ENCODE data around the gene LTN1.

The LTN1 gene

DNA sequence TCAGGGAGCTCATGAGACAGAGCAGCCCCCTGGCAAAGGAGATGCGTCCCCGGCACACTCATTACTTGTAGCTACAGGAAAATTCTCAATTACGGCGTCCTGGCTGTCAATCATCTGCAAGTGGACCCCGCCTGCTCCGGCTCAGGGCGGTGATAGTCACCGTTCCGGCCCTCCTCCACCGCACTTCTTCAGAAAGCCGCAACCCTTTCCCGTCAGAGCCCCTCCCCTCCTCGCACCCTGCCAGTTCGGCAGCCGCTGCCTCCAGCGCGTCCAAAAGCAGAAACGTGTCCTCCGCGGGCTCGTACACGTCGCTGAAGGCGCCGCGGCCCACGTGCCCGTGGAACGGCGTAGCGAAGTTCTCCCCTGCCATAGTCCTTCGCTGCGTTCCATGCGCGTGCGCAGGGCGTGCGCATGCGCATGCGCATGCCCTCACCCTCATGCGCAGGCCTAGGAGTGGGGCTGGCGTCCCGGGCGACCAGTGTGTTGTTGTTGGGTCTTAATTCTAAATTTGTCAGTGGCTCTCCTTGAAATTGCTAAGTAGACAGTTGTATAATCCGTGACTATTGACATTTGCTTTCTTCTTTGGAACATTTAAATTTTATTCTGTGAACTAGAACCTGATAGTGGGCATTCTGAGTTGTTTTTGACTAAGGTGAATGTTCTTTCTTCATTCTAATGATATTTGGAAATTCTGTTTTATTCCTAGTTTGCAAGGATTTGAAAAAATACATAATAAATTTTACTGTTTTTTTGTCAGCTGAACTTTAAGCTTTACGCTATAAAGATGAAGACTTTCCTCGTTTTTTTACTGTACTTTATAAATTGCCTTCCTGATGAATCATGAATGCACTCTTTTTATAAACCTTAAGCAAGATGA is 107.5 kb downstream of the LTN1 start:
- Histone ChIP-seq H3K9me3 (ENCODE audit: control insufficient read depth, insufficient read depth, low read length) (no peaks in the 10 kb centered on the region), H3K4me3 (ENCODE audit: low read length) (peak overlapping the region; percentile 56; the same call in 1 of the 2 replicates), H3K27ac (ENCODE audit: low read length) (no peak overlapping the region), H3K36me3 (ENCODE audit: control insufficient read depth, insufficient read depth, low read length) (no peaks in the 10 kb centered on the region; the same call in 1 of the 2 replicates), H3K4me1 (ENCODE audit: control insufficient read depth, insufficient read depth, low read length) (no peaks in the 10 kb centered on the region), H3K27me3 (ENCODE audit: control insufficient read depth, insufficient read depth, low read length) (no peaks in the 10 kb centered on the region)
- DNase-seq (ENCODE audit: low read depth, low spot score): peak; percentile 61
- no CpG with 5 or more reads among the region's 47 CpGs for WGBS (ENCODE audit: insufficient coverage, insufficient read length)

GRCh38 chr21:28884481-28884880 is 108.2 kb downstream of the LTN1 start:
- H3K4me1 ChIP-seq (ENCODE audit: control insufficient read depth, insufficient read depth, low read length): no peaks in the 10 kb centered on the region
- WGBS (ENCODE audit: insufficient coverage, insufficient read length): 100% methylated on average over 1 of the region's 3 CpGs
- H3K4me3 ChIP-seq (ENCODE audit: low read length): peak overlapping the region; percentile 56; the same call in 1 of the 2 replicates
- H3K36me3 ChIP-seq (ENCODE audit: control insufficient read depth, insufficient read depth, low read length): no peaks in the 10 kb centered on the region; the same call in 1 of the 2 replicates
- no peak for DNase-seq (ENCODE audit: low read depth, low spot score)
- no peaks in the 10 kb centered on the region for H3K9me3 ChIP-seq (ENCODE audit: control insufficient read depth, insufficient read depth, low read length)
- H3K27me3 ChIP-seq (ENCODE audit: control insufficient read depth, insufficient read depth, low read length): no peaks in the 10 kb centered on the region
- H3K27ac ChIP-seq (ENCODE audit: low read length): no peak overlapping the region

DNA sequence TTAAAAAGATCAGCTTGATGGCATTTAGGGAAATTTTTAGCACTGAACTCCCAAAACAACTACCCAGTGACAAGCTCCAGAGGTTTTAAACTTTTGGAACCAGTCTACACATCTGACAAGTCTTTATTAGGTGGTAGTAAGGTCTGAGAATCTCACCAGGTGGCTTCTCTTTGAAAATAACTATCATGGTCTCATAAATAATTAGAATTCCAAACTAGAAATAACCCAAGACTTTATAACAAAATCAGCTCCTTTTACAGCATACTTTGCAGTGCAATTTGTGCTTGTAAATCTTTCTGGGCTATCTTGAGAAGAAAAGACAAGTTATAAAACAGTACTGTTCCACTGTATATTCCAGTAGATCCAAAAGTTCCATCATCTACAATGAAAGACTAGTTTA is 108.7 kb downstream of the LTN1 start:
- Histone ChIP-seq H3K27me3 (ENCODE audit: control insufficient read depth, insufficient read depth, low read length) (no peaks in the 10 kb centered on the region), H3K36me3 (ENCODE audit: control insufficient read depth, insufficient read depth, low read length) (no peaks in the 10 kb centered on the region; the same call in 1 of the 2 replicates), H3K4me3 (ENCODE audit: low read length) (no peak overlapping the region), H3K4me1 (ENCODE audit: control insufficient read depth, insufficient read depth, low read length) (no peaks in the 10 kb centered on the region), H3K27ac (ENCODE audit: low read length) (no peak overlapping the region), H3K9me3 (ENCODE audit: control insufficient read depth, insufficient read depth, low read length) (no peaks in the 10 kb centered on the region)
- no peak for DNase-seq (ENCODE audit: low read depth, low spot score)

GRCh38 chr21:28882345-28882744 is 110.3 kb downstream of the LTN1 start:
- H3K36me3 ChIP-seq (ENCODE audit: control insufficient read depth, insufficient read depth, low read length): no peaks in the 10 kb centered on the region; the same call in 1 of the 2 replicates
- no peaks in the 10 kb centered on the region for H3K27me3 ChIP-seq (ENCODE audit: control insufficient read depth, insufficient read depth, low read length)
- no peak for DNase-seq (ENCODE audit: low read depth, low spot score)
- 100% methylated on average over 1 of the region's 2 CpGs for WGBS (ENCODE audit: insufficient coverage, insufficient read length)
- no peaks in the 10 kb centered on the region for H3K4me1 ChIP-seq (ENCODE audit: control insufficient read depth, insufficient read depth, low read length)
- no peak overlapping the region for H3K27ac ChIP-seq (ENCODE audit: low read length)
- no peaks in the 10 kb centered on the region for H3K9me3 ChIP-seq (ENCODE audit: control insufficient read depth, insufficient read depth, low read length)
- H3K4me3 ChIP-seq (ENCODE audit: low read length): no peak overlapping the region

Data from iPS DF 6.9 (cell line).